Measurements from ENCODE around the gene ALDH3A1.

The ALDH3A1 gene

GRCh38 chr17:19708431-19709175 lies 39.5 kb downstream of the ALDH3A1 start:
- 89 to 96% methylated on average over 3 to 4 of the region's 6 CpGs for WGBS, 2 experiments (ENCODE audit: insufficient coverage in 2 of 2)
- no peak overlapping the region for H3K27ac ChIP-seq (ENCODE audit: low read depth, low read length, severe bottlenecking)
- H3K4me1 ChIP-seq (ENCODE audit: control insufficient read depth, insufficient read depth, low read length, poor library complexity, severe bottlenecking) = peaks cover 12% of the 10 kb centered on the region
- H3K9me3 ChIP-seq (ENCODE audit: control insufficient read depth, low read length) = no peaks in the 10 kb centered on the region
- no peak overlapping the region for H3K4me3 ChIP-seq (ENCODE audit: extremely low read depth, insufficient read depth, low read length, poor library complexity, severe bottlenecking)
- no peaks in the 10 kb centered on the region for H3K36me3 ChIP-seq (ENCODE audit: control insufficient read depth, insufficient read depth, low read length)

- H3K4me3 ChIP-seq (ENCODE audit: extremely low read depth, insufficient read depth, low read length, poor library complexity, severe bottlenecking) = no peak overlapping the region
Measured at GRCh38 chr17:19707728-19708221, 40.3 kb downstream of the ALDH3A1 start.

GRCh38 chr17:19706791-19707727 lies 41.0 kb downstream of the ALDH3A1 start:
- peaks cover 20% of the 10 kb centered on the region for H3K4me1 ChIP-seq (ENCODE audit: control insufficient read depth, insufficient read depth, low read length, poor library complexity, severe bottlenecking)
- no peak overlapping the region for H3K4me3 ChIP-seq (ENCODE audit: extremely low read depth, insufficient read depth, low read length, poor library complexity, severe bottlenecking)
- no peaks in the 10 kb centered on the region for H3K9me3 ChIP-seq (ENCODE audit: control insufficient read depth, low read length)
- H3K27ac ChIP-seq (ENCODE audit: low read depth, low read length, severe bottlenecking) = no peak overlapping the region
- 84 to 90% methylated on average over 5 to 9 of the region's 12 CpGs for WGBS, 2 experiments (ENCODE audit: insufficient coverage in 2 of 2)
- no peaks in the 10 kb centered on the region for H3K36me3 ChIP-seq (ENCODE audit: control insufficient read depth, insufficient read depth, low read length)

More at GRCh38 chr17:19707728-19708221, 40.3 kb downstream of the ALDH3A1 start:
- no peaks in the 10 kb centered on the region for H3K36me3 ChIP-seq (ENCODE audit: control insufficient read depth, insufficient read depth, low read length)
- H3K4me1 ChIP-seq (ENCODE audit: control insufficient read depth, insufficient read depth, low read length, poor library complexity, severe bottlenecking) = peaks cover 20% of the 10 kb centered on the region
- WGBS, 2 experiments (ENCODE audit: insufficient coverage in 2 of 2) = 84 to 89% methylated on average over 9 of the region's 11 CpGs
- H3K9me3 ChIP-seq (ENCODE audit: control insufficient read depth, low read length) = no peaks in the 10 kb centered on the region
- H3K27ac ChIP-seq (ENCODE audit: low read depth, low read length, severe bottlenecking) = no peak overlapping the region

DNA sequence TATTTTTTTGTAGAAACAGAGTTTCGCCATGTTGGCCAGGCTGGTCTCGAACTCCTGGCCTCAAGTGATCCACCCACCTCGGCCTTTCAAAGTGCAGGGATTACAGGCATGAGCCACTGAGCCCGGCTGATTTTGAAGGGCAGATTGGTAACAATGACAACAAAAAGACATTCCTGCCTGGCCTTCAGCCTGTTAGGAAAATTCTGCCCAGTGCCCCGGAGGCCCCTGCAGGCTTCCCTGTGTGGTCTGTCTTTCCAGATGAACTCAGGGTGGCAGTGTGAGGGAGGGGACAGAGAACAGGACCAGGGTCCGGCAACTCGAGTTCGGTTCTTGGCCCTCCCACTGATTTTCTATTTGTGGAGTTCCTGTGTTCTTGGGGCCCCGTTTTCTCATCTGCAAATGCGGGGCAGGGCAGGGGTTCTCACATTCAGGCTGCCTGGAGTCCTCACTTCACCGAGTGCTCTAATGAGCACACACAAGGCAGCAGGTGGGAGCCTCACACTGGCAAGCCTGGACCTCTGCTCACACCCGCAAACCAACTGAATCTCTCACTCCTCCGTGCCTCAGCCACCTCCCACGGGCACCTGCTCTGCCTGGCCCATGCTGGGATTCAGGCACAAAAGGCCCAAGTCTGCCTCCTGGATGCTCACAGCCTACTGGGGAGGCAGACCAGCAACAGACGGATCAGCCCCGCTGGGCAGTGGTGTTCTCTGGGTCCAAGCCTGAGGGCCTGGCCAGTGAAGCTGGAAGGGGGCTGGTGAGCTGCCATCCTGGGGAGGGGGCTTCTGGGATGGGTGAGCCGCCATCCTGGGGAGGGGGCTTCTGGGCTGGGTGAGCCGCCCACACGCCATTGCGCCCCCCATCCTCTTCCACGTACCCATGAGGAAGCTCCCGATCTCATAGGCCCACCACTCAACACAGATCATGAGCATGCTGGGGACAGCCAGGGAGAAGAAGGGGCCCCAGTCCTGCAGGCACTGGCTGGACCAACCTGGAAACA lies 42.0 kb downstream of the ALDH3A1 start:
- no peak overlapping the region for H3K27ac ChIP-seq (ENCODE audit: low read depth, low read length, severe bottlenecking)
- WGBS, 2 experiments (ENCODE audit: insufficient coverage in 2 of 2) = 80 to 87% methylated on average over 18 to 19 of the region's 22 CpGs
- no peaks in the 10 kb centered on the region for H3K9me3 ChIP-seq (ENCODE audit: control insufficient read depth, low read length)
- no peaks in the 10 kb centered on the region for H3K36me3 ChIP-seq (ENCODE audit: control insufficient read depth, insufficient read depth, low read length)
- no peak overlapping the region for H3K4me3 ChIP-seq (ENCODE audit: extremely low read depth, insufficient read depth, low read length, poor library complexity, severe bottlenecking)
- peaks cover 20% of the 10 kb centered on the region for H3K4me1 ChIP-seq (ENCODE audit: control insufficient read depth, insufficient read depth, low read length, poor library complexity, severe bottlenecking)

- Histone ChIP-seq H3K4me1 (ENCODE audit: control insufficient read depth, insufficient read depth, low read length, poor library complexity, severe bottlenecking) (peaks cover 20% of the 10 kb centered on the region), H3K36me3 (ENCODE audit: control insufficient read depth, insufficient read depth, low read length) (no peaks in the 10 kb centered on the region), H3K4me3 (ENCODE audit: extremely low read depth, insufficient read depth, low read length, poor library complexity, severe bottlenecking) (no peak overlapping the region), H3K9me3 (ENCODE audit: control insufficient read depth, low read length) (no peaks in the 10 kb centered on the region), H3K27ac (ENCODE audit: low read depth, low read length, severe bottlenecking) (no peak overlapping the region)
- WGBS, 2 experiments (ENCODE audit: insufficient coverage in 2 of 2) = 87 to 89% methylated on average over 10 to 12 of the region's 13 CpGs
Measured at GRCh38 chr17:19705201-19705600, 42.9 kb downstream of the ALDH3A1 start.

DNA sequence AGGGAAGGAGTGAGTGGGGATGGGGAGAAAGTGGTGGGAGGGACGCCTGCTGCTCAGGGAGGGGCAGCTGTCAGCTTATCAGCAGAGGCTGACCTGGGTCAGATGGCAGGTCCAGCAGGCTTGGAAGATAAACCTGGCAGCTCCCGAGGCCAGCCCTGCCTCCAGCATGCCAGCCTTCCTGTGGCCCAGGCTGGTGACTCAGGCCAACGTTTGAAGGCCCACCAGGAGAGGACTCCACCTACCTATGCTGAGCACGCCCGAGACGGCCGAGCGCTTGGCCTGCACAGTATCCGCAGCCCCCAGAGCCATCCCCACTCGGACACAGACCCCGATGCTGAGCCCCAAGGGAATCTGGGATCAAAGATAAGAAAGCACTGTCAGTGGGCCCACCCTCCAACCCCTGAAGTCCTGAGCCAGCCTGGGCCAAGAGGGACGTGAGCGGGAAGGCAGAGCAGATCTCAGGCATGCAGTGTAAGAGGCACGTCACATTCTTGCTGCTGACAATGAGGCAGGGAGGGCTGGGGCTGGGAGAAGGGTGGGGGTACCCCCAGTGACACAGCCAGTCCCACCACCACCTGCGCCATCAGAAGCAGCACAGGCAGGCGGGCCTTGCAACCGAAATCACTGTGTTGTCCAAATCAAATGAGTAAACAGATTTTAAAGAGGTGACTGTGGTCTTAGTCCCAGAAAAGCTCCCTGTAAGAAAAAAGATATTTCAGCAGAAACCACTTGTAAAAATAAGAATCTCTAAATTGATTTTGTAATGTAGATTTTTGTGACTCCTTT lies 44.1 kb downstream of the ALDH3A1 start:
- Histone ChIP-seq H3K9me3 (ENCODE audit: control insufficient read depth, low read length) (no peaks in the 10 kb centered on the region), H3K27ac (ENCODE audit: low read depth, low read length, severe bottlenecking) (peak overlapping the region; percentile 82), H3K4me1 (ENCODE audit: control insufficient read depth, insufficient read depth, low read length, poor library complexity, severe bottlenecking) (peaks cover 20% of the 10 kb centered on the region), H3K36me3 (ENCODE audit: control insufficient read depth, insufficient read depth, low read length) (no peaks in the 10 kb centered on the region), H3K4me3 (ENCODE audit: extremely low read depth, insufficient read depth, low read length, poor library complexity, severe bottlenecking) (no peak overlapping the region)
- 47 to 61% methylated on average over 10 to 14 of the region's 17 CpGs for WGBS, 2 experiments (ENCODE audit: insufficient coverage in 2 of 2)

DNA sequence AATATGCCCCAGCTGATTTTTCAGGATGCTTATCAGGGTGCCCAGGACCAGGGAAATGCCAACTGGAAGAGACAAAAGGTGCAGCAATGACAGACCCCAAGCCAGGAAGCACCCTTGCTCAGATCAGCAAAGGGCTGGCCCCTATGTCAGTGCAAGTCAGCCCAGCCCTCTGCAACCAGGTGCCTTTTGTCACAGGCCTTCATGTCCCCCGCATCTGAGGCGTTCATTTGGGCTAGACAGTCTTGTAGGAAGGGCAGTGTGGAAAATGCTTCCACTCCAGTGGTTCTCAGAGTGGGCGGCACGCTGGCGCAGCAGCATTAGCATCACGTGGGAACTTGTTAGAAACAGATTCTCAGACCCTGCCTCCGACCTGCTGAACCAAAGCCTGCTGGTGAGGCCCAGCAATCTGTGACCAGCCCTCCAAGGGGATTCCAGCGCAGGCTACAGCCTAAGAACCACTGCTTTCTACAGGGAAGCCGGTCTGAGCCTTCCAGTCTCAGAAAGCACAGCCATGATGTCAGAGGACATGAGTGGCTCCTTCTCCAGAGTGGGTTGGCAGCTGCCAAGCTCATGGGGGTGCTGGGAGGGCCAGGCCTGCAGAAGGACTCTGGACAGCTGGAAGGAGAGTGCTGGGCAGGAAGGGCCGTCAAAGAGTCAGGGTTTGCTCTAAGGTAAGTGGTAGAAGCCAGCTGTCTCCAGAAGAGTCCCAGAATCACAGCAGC lies 44.8 kb downstream of the ALDH3A1 start:
- Histone ChIP-seq H3K27ac (ENCODE audit: low read depth, low read length, severe bottlenecking) (peak overlapping the region; percentile 82), H3K36me3 (ENCODE audit: control insufficient read depth, insufficient read depth, low read length) (no peaks in the 10 kb centered on the region), H3K4me1 (ENCODE audit: control insufficient read depth, insufficient read depth, low read length, poor library complexity, severe bottlenecking) (peaks cover 20% of the 10 kb centered on the region), H3K4me3 (ENCODE audit: extremely low read depth, insufficient read depth, low read length, poor library complexity, severe bottlenecking) (no peak overlapping the region), H3K9me3 (ENCODE audit: control insufficient read depth, low read length) (no peaks in the 10 kb centered on the region)
- WGBS, 2 experiments (ENCODE audit: insufficient coverage in 2 of 2) = 72 to 74% methylated on average over 9 to 10 of the region's 10 CpGs

DNA sequence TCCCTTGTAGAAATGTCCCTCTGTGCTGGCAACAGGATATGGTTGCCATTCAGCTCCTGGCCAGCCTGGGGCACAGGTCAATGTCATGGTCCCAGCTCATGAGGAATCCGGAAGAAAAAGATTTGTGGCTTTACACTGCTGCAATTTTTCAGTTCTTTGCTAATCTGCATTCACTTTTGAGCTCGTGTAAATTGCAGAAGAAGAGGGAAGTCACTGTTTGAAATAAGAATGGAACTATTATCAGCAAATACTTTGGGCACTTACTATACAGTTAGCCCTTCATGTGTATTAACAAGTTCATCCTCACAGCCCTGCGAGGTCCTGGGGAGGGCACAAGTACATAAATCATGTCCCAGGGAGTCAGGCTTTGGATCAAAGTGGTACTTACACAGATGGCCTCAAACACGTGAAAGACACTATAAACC lies 45.9 kb downstream of the ALDH3A1 start:
- H3K4me3 ChIP-seq (ENCODE audit: extremely low read depth, insufficient read depth, low read length, poor library complexity, severe bottlenecking) = no peak overlapping the region
- H3K4me1 ChIP-seq (ENCODE audit: control insufficient read depth, insufficient read depth, low read length, poor library complexity, severe bottlenecking) = peaks cover 20% of the 10 kb centered on the region
- no peaks in the 10 kb centered on the region for H3K9me3 ChIP-seq (ENCODE audit: control insufficient read depth, low read length)
- WGBS, 2 experiments (ENCODE audit: insufficient coverage in 2 of 2) = 88 to 100% methylated on average over 3 of the region's 4 CpGs
- H3K27ac ChIP-seq (ENCODE audit: low read depth, low read length, severe bottlenecking) = no peak overlapping the region
- no peaks in the 10 kb centered on the region for H3K36me3 ChIP-seq (ENCODE audit: control insufficient read depth, insufficient read depth, low read length)
